IPS DF 4.7 (cell line): ENCODE measurements around the gene ORC4.

Experiments used
- DNase-seq: peaks from one replicate; pipeline ENCODE4 v3.0.0-alpha.2; 2013; ENCODE audit warnings: low spot score; ENCODE audit errors: extremely low read depth

ORC4 gene

GRCh38 chr2:148020111-148021058, at the start of gene ORC4:
TSS of gene ORC4 (minus strand) at chr2:148020737. CDS start at chr2:147975958, 44,779 bp downstream.
- peak; percentile 94 for DNase-seq

GRCh38 chr2:148067801-148068200, 47.3 kb upstream of the ORC4 start:
- DNase-seq, result no peak

- DNase-seq, result no peak
Measured at GRCh38 chr2:148065936-148066335, 45.4 kb upstream of the ORC4 start.

- DNase-seq, result no peak
Measured at GRCh38 chr2:148063633-148064032, 43.1 kb upstream of the ORC4 start.

- no peak for DNase-seq
Measured at GRCh38 chr2:148058641-148059040, 38.1 kb upstream of the ORC4 start.

GRCh38 chr2:148052687-148053086, 32.1 kb upstream of the ORC4 start:
- no peak for DNase-seq

GRCh38 chr2:148049284-148049683, 28.7 kb upstream of the ORC4 start:
- no peak for DNase-seq

- no peak for DNase-seq
Measured at GRCh38 chr2:148048475-148049221, 28.1 kb upstream of the ORC4 start.

- no peak for DNase-seq
Measured at GRCh38 chr2:148046802-148047201, 26.3 kb upstream of the ORC4 start.

- no peak for DNase-seq
Measured at GRCh38 chr2:148044322-148044721, 23.8 kb upstream of the ORC4 start.

- DNase-seq, result no peak
Measured at GRCh38 chr2:148042219-148042618, 21.7 kb upstream of the ORC4 start.

GRCh38 chr2:148039783-148040182, 19.2 kb upstream of the ORC4 start:
- no peak for DNase-seq

GRCh38 chr2:148032215-148032614, 11.7 kb upstream of the ORC4 start:
- no peak for DNase-seq

GRCh38 chr2:148031152-148031551, 10.6 kb upstream of the ORC4 start:
- DNase-seq, result no peak

- no peak for DNase-seq
Measured at GRCh38 chr2:148028781-148029180, 8.2 kb upstream of the ORC4 start.

- DNase-seq, result no peak
Measured at GRCh38 chr2:148027822-148028221, 7.3 kb upstream of the ORC4 start.

- no peak for DNase-seq
Measured at GRCh38 chr2:148026573-148026972, 6.0 kb upstream of the ORC4 start.

GRCh38 chr2:148023861-148024260, 3.3 kb upstream of the ORC4 start:
- DNase-seq, result no peak

GRCh38 chr2:148022882-148023281, 2.3 kb upstream of the ORC4 start:
- DNase-seq, result no peak

GRCh38 chr2:148022351-148022750, 1.8 kb upstream of the ORC4 start:
- DNase-seq, result no peak

- no peak for DNase-seq
Measured at GRCh38 chr2:148021886-148022285, 1.3 kb upstream of the ORC4 start.

GRCh38 chr2:148021059-148021861, 723 bp upstream of the ORC4 start, which contains the start of gene MBD5:
TSS of gene MBD5 (plus strand) at chr2:148021091.
- no peak for DNase-seq
